ENCODE measurements around the gene ELK1. TPM values are rescaled to one million over a fixed set of nuclear protein-coding genes. Genes with fewer than 3 reads are reported as not detected.

ELK1 gene
- total RNA-seq, 1 donor from 2014 or later, result 40.9 TPM

DNA sequence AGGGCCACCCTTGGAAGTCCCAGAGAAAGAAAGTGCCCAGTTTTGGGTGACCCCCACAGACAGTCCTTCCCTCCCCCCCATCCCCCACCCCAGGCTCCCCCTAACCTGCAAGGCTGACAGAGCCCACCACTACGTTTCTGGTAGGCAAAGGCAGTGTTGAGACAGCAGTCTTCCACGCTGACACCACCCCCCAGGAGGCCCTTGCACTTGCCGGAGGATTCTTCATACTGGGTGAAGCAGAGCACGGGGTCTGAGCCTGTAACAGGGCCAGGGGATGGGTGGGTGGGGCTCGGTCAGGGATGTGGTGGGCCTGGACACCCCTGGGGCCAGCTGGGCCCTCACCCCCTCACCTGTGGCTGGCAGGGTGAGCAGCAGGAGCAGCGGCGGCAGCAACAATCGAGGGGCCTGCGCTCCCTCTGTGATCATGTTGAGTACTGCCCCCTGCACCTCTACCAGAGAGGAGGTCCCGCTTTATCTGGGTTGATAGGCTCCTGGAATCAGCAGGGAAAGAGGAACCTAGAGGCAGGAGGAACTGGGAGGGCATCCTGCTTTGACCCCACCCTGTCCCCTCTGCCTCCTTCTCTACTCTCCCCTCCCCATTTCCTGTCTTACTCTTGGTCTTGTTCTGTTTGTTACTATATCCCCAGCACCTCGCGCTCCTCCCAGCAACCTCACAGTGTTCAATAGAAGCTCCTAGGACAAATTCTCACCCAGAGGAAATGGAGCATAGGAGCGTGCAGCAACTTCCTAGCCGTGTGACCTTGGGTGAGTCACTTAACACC, 20.8 kb downstream of the ELK1 start, which contains the start of gene CFP:
Gene CFP (minus strand): TSS at position 512 of the 782 bp plus-strand sequence. CDS start 86 bp downstream, at position 426.
- peaks cover 4% of the 10 kb centered on the region for H3K9me3 Mint-ChIP-seq (ENCODE audit: unreplicated experiment)
- no peak within 1 kb of the TSS for H3K4me3 Mint-ChIP-seq (ENCODE audit: unreplicated experiment)
- no peaks in the 10 kb centered on the region for H3K36me3 Mint-ChIP-seq (ENCODE audit: unreplicated experiment)
- TF ChIP-seq, protein P1, sequence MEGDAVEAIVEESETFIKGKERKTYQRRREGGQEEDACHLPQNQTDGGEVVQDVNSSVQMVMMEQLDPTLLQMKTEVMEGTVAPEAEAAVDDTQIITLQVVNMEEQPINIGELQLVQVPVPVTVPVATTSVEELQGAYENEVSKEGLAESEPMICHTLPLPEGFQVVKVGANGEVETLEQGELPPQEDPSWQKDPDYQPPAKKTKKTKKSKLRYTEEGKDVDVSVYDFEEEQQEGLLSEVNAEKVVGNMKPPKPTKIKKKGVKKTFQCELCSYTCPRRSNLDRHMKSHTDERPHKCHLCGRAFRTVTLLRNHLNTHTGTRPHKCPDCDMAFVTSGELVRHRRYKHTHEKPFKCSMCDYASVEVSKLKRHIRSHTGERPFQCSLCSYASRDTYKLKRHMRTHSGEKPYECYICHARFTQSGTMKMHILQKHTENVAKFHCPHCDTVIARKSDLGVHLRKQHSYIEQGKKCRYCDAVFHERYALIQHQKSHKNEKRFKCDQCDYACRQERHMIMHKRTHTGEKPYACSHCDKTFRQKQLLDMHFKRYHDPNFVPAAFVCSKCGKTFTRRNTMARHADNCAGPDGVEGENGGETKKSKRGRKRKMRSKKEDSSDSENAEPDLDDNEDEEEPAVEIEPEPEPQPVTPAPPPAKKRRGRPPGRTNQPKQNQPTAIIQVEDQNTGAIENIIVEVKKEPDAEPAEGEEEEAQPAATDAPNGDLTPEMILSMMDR (IDR thresholded peaks at IDR 0.05), result no peak
- H3K27ac Mint-ChIP-seq (ENCODE audit: unreplicated experiment), result no peak within 1 kb of the TSS
- no peaks in the 10 kb centered on the region for H3K27me3 Mint-ChIP-seq (ENCODE audit: unreplicated experiment)
- H3K4me1 Mint-ChIP-seq (ENCODE audit: unreplicated experiment), result no peaks in the 10 kb centered on the region
- no peak for DNase-seq (ENCODE audit: extremely low spot score, unreplicated experiment)

DNA sequence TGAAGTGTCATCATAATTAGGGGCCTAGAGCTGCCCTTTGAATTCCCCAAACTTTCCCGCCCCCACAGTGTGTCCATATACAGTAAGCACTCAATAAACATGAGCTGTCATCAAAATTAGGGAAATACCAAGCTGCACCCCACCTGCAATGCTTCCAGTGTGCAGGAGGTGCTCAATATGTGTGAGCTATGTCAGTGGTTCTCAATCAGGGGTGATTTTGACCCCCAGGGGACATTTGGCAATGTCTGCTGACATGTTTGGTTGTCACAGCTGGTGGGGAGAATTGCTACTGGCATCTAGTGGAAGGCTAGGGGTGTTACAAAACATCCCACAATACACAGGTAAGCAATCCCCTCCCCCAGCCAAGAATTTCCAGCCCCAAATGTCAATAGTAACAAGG, 21.4 kb downstream of the ELK1 start:
- no peak overlapping the region for H3K4me3 Mint-ChIP-seq (ENCODE audit: unreplicated experiment)
- TF ChIP-seq, protein P1 (IDR thresholded peaks at IDR 0.05), result no peak
- H3K4me1 Mint-ChIP-seq (ENCODE audit: unreplicated experiment), result peaks cover 1% of the 10 kb centered on the region
- H3K27me3 Mint-ChIP-seq (ENCODE audit: unreplicated experiment), result no peaks in the 10 kb centered on the region
- DNase-seq (ENCODE audit: extremely low spot score, unreplicated experiment), result no peak
- H3K9me3 Mint-ChIP-seq (ENCODE audit: unreplicated experiment), result peaks cover 4% of the 10 kb centered on the region
- H3K36me3 Mint-ChIP-seq (ENCODE audit: unreplicated experiment), result no peaks in the 10 kb centered on the region
- H3K27ac Mint-ChIP-seq (ENCODE audit: unreplicated experiment), result no peak overlapping the region

DNA sequence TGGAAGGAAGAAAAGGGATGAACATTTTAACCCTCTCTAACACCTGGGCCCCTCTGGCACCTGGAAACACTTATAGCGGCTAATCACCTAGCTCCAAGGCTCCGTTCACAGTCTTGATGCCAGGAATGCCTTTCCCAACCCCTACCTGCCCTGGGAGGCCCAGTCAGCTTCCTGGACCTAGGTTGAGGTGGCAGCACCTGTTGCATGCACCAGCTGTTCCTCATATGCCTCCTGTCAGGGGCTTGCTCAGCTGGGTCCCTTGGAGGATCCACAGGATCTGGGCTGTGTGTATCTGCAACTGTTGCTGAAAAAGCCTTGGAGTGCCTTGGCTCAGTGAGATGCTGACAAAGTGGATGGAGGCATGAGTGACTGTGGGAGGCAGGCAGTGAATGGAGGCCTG, 25.0 kb downstream of the ELK1 start:
- Mint-ChIP-seq H3K27ac (ENCODE audit: unreplicated experiment) (no peak overlapping the region), H3K36me3 (ENCODE audit: unreplicated experiment) (no peaks in the 10 kb centered on the region), H3K4me1 (ENCODE audit: unreplicated experiment) (peaks cover 3% of the 10 kb centered on the region), H3K27me3 (ENCODE audit: unreplicated experiment) (no peaks in the 10 kb centered on the region), H3K9me3 (ENCODE audit: unreplicated experiment) (peaks cover 4% of the 10 kb centered on the region), H3K4me3 (ENCODE audit: unreplicated experiment) (no peak overlapping the region)
- DNase-seq (ENCODE audit: extremely low spot score, unreplicated experiment), result no peak
- TF ChIP-seq, protein P1 (IDR thresholded peaks at IDR 0.05), result no peak

DNA sequence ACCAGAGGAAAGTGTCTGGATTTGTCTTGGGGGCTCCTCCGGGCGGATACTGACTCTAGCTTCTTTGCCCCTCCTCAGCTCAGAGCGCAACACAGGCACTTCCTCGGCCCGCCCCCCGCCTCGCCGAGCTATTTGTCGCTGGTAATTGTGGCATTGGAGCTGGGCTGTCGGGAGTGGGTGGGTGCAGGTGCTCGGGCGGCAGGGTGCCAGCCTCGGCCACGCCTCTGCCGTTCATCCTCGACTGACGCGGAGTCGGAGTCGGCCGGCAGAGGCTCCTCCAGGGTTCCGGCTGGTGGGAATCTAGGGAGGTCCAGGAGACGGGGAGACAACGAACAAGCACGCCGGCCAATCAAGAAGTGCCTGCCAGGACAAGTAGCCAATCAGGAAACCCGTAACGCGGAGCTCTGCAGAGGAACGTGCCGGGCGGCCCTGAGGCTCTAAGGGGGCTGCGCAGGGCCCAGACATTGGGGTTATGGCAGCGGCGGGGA, 26.8 kb downstream of the ELK1 start:
- peaks cover 4% of the 10 kb centered on the region for H3K9me3 Mint-ChIP-seq (ENCODE audit: unreplicated experiment)
- DNase-seq (ENCODE audit: extremely low spot score, unreplicated experiment), result no peak
- peaks cover 3% of the 10 kb centered on the region for H3K27me3 Mint-ChIP-seq (ENCODE audit: unreplicated experiment)
- no peak overlapping the region for H3K27ac Mint-ChIP-seq (ENCODE audit: unreplicated experiment)
- H3K36me3 Mint-ChIP-seq (ENCODE audit: unreplicated experiment), result no peaks in the 10 kb centered on the region
- peaks cover 3% of the 10 kb centered on the region for H3K4me1 Mint-ChIP-seq (ENCODE audit: unreplicated experiment)
- peak overlapping the region; percentile 78 for H3K4me3 Mint-ChIP-seq (ENCODE audit: unreplicated experiment)
- TF ChIP-seq, protein P1 (IDR thresholded peaks at IDR 0.05), result no peak

DNA sequence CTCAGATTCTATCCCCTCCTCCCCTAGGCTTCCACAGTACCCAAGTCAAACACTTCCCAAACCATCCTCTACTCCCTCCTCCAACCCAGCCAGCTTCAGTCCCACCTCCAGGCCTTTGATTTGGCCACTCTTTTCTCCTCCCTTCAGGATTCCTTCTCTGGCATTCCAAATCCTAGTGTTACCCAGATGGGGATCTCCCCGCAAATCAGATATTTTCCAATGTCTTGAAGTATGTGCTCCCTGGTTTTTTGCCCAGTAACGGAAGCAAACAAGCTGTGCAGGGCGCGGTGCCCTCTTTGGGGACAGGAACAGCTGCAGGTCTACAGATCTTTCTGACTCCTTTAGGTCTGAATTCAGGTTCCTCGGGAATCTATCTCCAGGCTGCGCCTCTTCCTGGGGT, 28.5 kb downstream of the ELK1 start:
- TF ChIP-seq, protein P1 (IDR thresholded peaks at IDR 0.05), result no peak
- Mint-ChIP-seq H3K27me3 (ENCODE audit: unreplicated experiment) (peaks cover 12% of the 10 kb centered on the region), H3K9me3 (ENCODE audit: unreplicated experiment) (peaks cover 4% of the 10 kb centered on the region), H3K36me3 (ENCODE audit: unreplicated experiment) (no peaks in the 10 kb centered on the region), H3K4me1 (ENCODE audit: unreplicated experiment) (peaks cover 3% of the 10 kb centered on the region), H3K27ac (ENCODE audit: unreplicated experiment) (no peak overlapping the region), H3K4me3 (ENCODE audit: unreplicated experiment) (no peak overlapping the region)
- no peak for DNase-seq (ENCODE audit: extremely low spot score, unreplicated experiment)
